ENCODE results near the gene RGS10. TPM values are rescaled to one million over a fixed set of nuclear protein-coding genes. Genes with fewer than 3 reads are reported as not detected.

The RGS10 gene
- polyA plus RNA-seq, 3 donors, result 57.1 to 87.2 (median 75.8) TPM

- Mint-ChIP-seq H3K4me3 (no peak overlapping the region), H3K36me3 (peaks cover 27 to 42% of the 10 kb centered on the region in 2 donors), H3K27me3 (ENCODE audit: low read depth in 3 of 3) (peaks cover 0 to 1% (median 0%) of the 10 kb centered on the region in 3 donors), H3K4me1 (no peaks in the 10 kb centered on the region), H3K27ac (no peak overlapping the region), H3K9me3 (no peaks in the 10 kb centered on the region)
- no peaks in the 10 kb centered on the region for H3K79me2 ChIP-seq (ENCODE audit: insufficient read depth, low read length)
- peaks cover 13 to 18% of the 10 kb centered on the region in 2 donors for H3K36me3 ChIP-seq (replicated peaks in 1 of 2; ENCODE audit: control insufficient read depth in 1 of 2, insufficient read depth in 2 of 2, low read length in 2 of 2)
- no peak for TF ChIP-seq CTCF (IDR thresholded peaks at IDR 0.05)
- WGBS (ENCODE audit: insufficient coverage), result 97% methylated on average over 16 of the region's 16 CpGs
- no peaks in the 10 kb centered on the region for H3K4me1 ChIP-seq (ENCODE audit: control insufficient read depth in 1 of 2, insufficient read depth in 2 of 2, low read length in 2 of 2)
- no peak for DNase-seq
- no peak overlapping the region for H3K4me2 ChIP-seq (replicated peaks; ENCODE audit: extremely low read depth, low read length, poor library complexity, severe bottlenecking)
- no peak overlapping the region for H3K27ac ChIP-seq (ENCODE audit: low read depth in 1 of 2, low read length in 2 of 2)
- intact Hi-C loops (cut with micrococcal nuclease), result no loop called here
- H3K9ac ChIP-seq (ENCODE audit: insufficient read depth, low read length, poor library complexity, severe bottlenecking), result no peak overlapping the region
- H3K4me3 ChIP-seq (replicated peaks in 1 of 3; ENCODE audit: low read depth in 2 of 3, low read length in 3 of 3), result no peak overlapping the region
- no peaks in the 10 kb centered on the region for H3K9me3 ChIP-seq (replicated peaks in 1 of 2; ENCODE audit: control insufficient read depth in 1 of 2, insufficient read depth in 1 of 2, low read length in 2 of 2)
- H3K27me3 ChIP-seq (ENCODE audit: control insufficient read depth in 2 of 2, insufficient read depth in 2 of 2, low read length in 2 of 2), result no peaks in the 10 kb centered on the region
- H4K20me1 ChIP-seq (ENCODE audit: insufficient read depth, low read length), result no peaks in the 10 kb centered on the region
- no peak overlapping the region for H2AFZ ChIP-seq (ENCODE audit: insufficient read depth, low read depth, low read length, poor library complexity, severe bottlenecking)
Measured at GRCh38 chr10:119451300-119451896, 91.1 kb downstream of the RGS10 start.

GRCh38 chr10:119450606-119451299 is 91.8 kb downstream of the RGS10 start:
- H3K27ac Mint-ChIP-seq, result no peak overlapping the region
- peaks cover 0 to 3% (median 0%) of the 10 kb centered on the region in 3 donors for H3K27me3 Mint-ChIP-seq (ENCODE audit: low read depth in 3 of 3)
- Histone ChIP-seq H3K27me3 (ENCODE audit: control insufficient read depth in 2 of 2, insufficient read depth in 2 of 2, low read length in 2 of 2) (no peaks in the 10 kb centered on the region), H3K4me1 (ENCODE audit: control insufficient read depth in 1 of 2, insufficient read depth in 2 of 2, low read length in 2 of 2) (no peaks in the 10 kb centered on the region), H3K4me2 (replicated peaks; ENCODE audit: extremely low read depth, low read length, poor library complexity, severe bottlenecking) (no peak overlapping the region), H3K79me2 (ENCODE audit: insufficient read depth, low read length) (no peaks in the 10 kb centered on the region), H3K27ac (ENCODE audit: low read depth in 1 of 2, low read length in 2 of 2) (no peak overlapping the region), H3K4me3 (replicated peaks in 1 of 3; ENCODE audit: low read depth in 2 of 3, low read length in 3 of 3) (no peak overlapping the region), H2AFZ (ENCODE audit: insufficient read depth, low read depth, low read length, poor library complexity, severe bottlenecking) (no peak overlapping the region), H3K9me3 (replicated peaks in 1 of 2; ENCODE audit: control insufficient read depth in 1 of 2, insufficient read depth in 1 of 2, low read length in 2 of 2) (no peaks in the 10 kb centered on the region), H3K36me3 (replicated peaks in 1 of 2; ENCODE audit: control insufficient read depth in 1 of 2, insufficient read depth in 2 of 2, low read length in 2 of 2) (peaks cover 13 to 17% of the 10 kb centered on the region in 2 donors), H3K9ac (ENCODE audit: insufficient read depth, low read length, poor library complexity, severe bottlenecking) (no peak overlapping the region), H4K20me1 (ENCODE audit: insufficient read depth, low read length) (no peaks in the 10 kb centered on the region)
- peaks cover 31 to 42% of the 10 kb centered on the region in 2 donors for H3K36me3 Mint-ChIP-seq
- intact Hi-C loops (cut with micrococcal nuclease), result no loop called here
- no peak for DNase-seq
- no peak for TF ChIP-seq CTCF (IDR thresholded peaks at IDR 0.05)
- WGBS (ENCODE audit: insufficient coverage), result 96% methylated on average over 6 of the region's 16 CpGs
- no peak overlapping the region for H3K4me3 Mint-ChIP-seq
- H3K4me1 Mint-ChIP-seq, result no peaks in the 10 kb centered on the region
- peaks cover 0 to 2% (median 0%) of the 10 kb centered on the region in 7 donors for H3K9me3 Mint-ChIP-seq

Other genes with a start within 250 kb of the RGS10 start
- 100 to 1,000 TPM in 1 of 3 donors, 1 to 10 TPM in 2; 6.7 to 118 (median 7.2) TPM for gene TIAL1, start 54.2 kb upstream of the RGS10 start, polyA plus RNA-seq
- 10 to 100 TPM in 1 of 3 donors, 1 to 10 TPM in 2; 1.0 to 10.2 (median 2.8) TPM for gene BAG3, start 108.7 kb upstream of the RGS10 start, polyA plus RNA-seq
- 1 to 10 TPM; 5.1 to 6.9 (median 5.4) TPM for gene INPP5F, start 183.3 kb upstream of the RGS10 start, polyA plus RNA-seq